ENCODE measurements around the gene NKX1-1.

Gene NKX1-1

GRCh38 chr4:1359144-1359501 lies 47.1 kb downstream of the NKX1-1 start:
- Histone ChIP-seq H3K79me2 (ENCODE audit: insufficient read depth, low read length) (no peaks in the 10 kb centered on the region), H3K27me3 (ENCODE audit: low read length) (no peaks in the 10 kb centered on the region), H3K4me2 (ENCODE audit: low read depth, low read length, poor library complexity, severe bottlenecking) (no peak overlapping the region), H3K36me3 (ENCODE audit: low read length) (no peaks in the 10 kb centered on the region), H3F3A (ENCODE audit: insufficient read depth) (no peaks in the 10 kb centered on the region), H4K20me1 (ENCODE audit: low read depth, low read length) (no peaks in the 10 kb centered on the region), H3K9me2 (replicated peaks; ENCODE audit: insufficient read depth, low read length) (no peaks in the 10 kb centered on the region), H3K4me3 (ENCODE audit: insufficient read depth, low read length, poor library complexity, severe bottlenecking) (no peak overlapping the region), H2AFZ (ENCODE audit: low read depth, low read length, severe bottlenecking) (no peak overlapping the region), H3K27ac (ENCODE audit: low read depth, low read length) (no peak overlapping the region), H3K9me3 (ENCODE audit: insufficient read depth, low read length) (no peaks in the 10 kb centered on the region), H3K9ac (ENCODE audit: low read length) (no peak overlapping the region)
- TF ChIP-seq EZH2phosphoT487 (conservative IDR thresholded peaks at IDR 0.05; ENCODE audit: low read length) (no peak), CTCF (IDR thresholded peaks at IDR 0.05; ENCODE audit: insufficient read depth, low read length, poor library complexity, severe bottlenecking) (no peak)

GRCh38 chr4:1358421-1359143 lies 47.7 kb downstream of the NKX1-1 start:
- Histone ChIP-seq H3K9me3 (ENCODE audit: insufficient read depth, low read length) (no peaks in the 10 kb centered on the region), H3F3A (ENCODE audit: insufficient read depth) (no peaks in the 10 kb centered on the region), H3K9me2 (replicated peaks; ENCODE audit: insufficient read depth, low read length) (no peaks in the 10 kb centered on the region), H3K27me3 (ENCODE audit: low read length) (no peaks in the 10 kb centered on the region), H3K27ac (ENCODE audit: low read depth, low read length) (no peak overlapping the region), H3K4me3 (ENCODE audit: insufficient read depth, low read length, poor library complexity, severe bottlenecking) (no peak overlapping the region), H2AFZ (ENCODE audit: low read depth, low read length, severe bottlenecking) (no peak overlapping the region), H3K9ac (ENCODE audit: low read length) (no peak overlapping the region), H4K20me1 (ENCODE audit: low read depth, low read length) (no peaks in the 10 kb centered on the region), H3K36me3 (ENCODE audit: low read length) (no peaks in the 10 kb centered on the region), H3K79me2 (ENCODE audit: insufficient read depth, low read length) (no peaks in the 10 kb centered on the region), H3K4me2 (ENCODE audit: low read depth, low read length, poor library complexity, severe bottlenecking) (no peak overlapping the region)
- no peak for TF ChIP-seq EZH2phosphoT487 (conservative IDR thresholded peaks at IDR 0.05; ENCODE audit: low read length)
- no peak for TF ChIP-seq CTCF (IDR thresholded peaks at IDR 0.05; ENCODE audit: insufficient read depth, low read length, poor library complexity, severe bottlenecking)

- Histone ChIP-seq H3K9ac (ENCODE audit: low read length) (no peak overlapping the region), H3K4me2 (ENCODE audit: low read depth, low read length, poor library complexity, severe bottlenecking) (no peak overlapping the region), H3K27ac (ENCODE audit: low read depth, low read length) (no peak overlapping the region), H3K36me3 (ENCODE audit: low read length) (no peaks in the 10 kb centered on the region), H3F3A (ENCODE audit: insufficient read depth) (no peaks in the 10 kb centered on the region), H3K79me2 (ENCODE audit: insufficient read depth, low read length) (no peaks in the 10 kb centered on the region), H3K9me3 (ENCODE audit: insufficient read depth, low read length) (no peaks in the 10 kb centered on the region), H3K4me3 (ENCODE audit: insufficient read depth, low read length, poor library complexity, severe bottlenecking) (no peak overlapping the region), H2AFZ (ENCODE audit: low read depth, low read length, severe bottlenecking) (no peak overlapping the region), H4K20me1 (ENCODE audit: low read depth, low read length) (no peaks in the 10 kb centered on the region), H3K27me3 (ENCODE audit: low read length) (no peaks in the 10 kb centered on the region), H3K9me2 (replicated peaks; ENCODE audit: insufficient read depth, low read length) (no peaks in the 10 kb centered on the region)
- TF ChIP-seq CTCF (IDR thresholded peaks at IDR 0.05; ENCODE audit: insufficient read depth, low read length, poor library complexity, severe bottlenecking) (no peak), EZH2phosphoT487 (conservative IDR thresholded peaks at IDR 0.05; ENCODE audit: low read length) (no peak)
Observed at GRCh38 chr4:1357356-1358248, 48.6 kb downstream of the NKX1-1 start.
